ENCODE results near the gene MYO5B. TPM values are rescaled to one million over a fixed set of nuclear protein-coding genes. Genes with fewer than 3 reads are reported as not detected.

MYO5B gene
- total RNA-seq, 1 donor from 2014 or later = not detected

DNA sequence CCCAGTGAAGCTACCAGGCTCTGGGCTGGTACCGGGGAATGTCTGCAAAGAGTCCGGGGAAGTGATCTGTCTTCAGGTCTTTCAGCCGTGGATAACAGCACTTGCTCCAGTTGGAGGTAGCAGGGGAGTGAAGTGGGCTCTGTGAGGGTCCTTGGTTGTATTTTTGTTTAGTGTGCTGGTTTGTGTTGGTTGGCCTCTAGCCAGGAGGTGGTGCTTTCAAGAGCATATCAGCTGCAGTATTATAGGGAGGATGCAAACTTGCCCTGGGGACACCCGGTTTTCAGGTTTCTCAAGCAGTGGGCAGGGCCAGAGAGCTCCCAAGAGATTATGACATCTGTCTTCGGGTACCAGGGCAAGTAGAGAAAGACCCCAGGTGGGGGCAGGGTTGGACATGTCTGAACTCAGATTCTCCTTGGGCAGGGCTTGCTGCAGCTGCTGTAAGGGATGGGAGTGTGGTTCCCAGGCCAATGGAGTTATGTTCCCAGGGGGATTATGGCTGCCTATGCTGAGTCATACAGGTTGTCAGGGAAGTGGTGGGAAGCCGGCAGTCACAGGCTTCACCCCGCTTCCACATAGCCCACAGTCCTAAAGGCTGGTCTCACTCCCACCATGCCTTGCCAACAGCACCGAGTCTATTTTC, 416.0 kb downstream of the MYO5B start:
- Mint-ChIP-seq H3K9me3 (peaks cover 18% of the 10 kb centered on the region), H3K4me3 (ENCODE audit: low read depth) (no peak overlapping the region), H3K27me3 (ENCODE audit: low read depth) (peaks cover 10% of the 10 kb centered on the region), H3K4me1 (ENCODE audit: low read depth) (no peaks in the 10 kb centered on the region), H3K36me3 (ENCODE audit: low read depth) (peaks cover 53% of the 10 kb centered on the region), H3K27ac (no peak overlapping the region)
- DNase-seq (ENCODE audit: low spot score) = no peak
- intact Hi-C loops (cut with micrococcal nuclease) = no loop called here

Other genes with a start within 250 kb of the MYO5B start
- 0.25 and 0.51 TPM in 2 replicates for gene CFAP53, start 71.3 kb upstream of the MYO5B start, total RNA-seq
- gene MBD1, start 86.4 kb upstream of the MYO5B start, total RNA-seq = 78.4 and 79.7 TPM in 2 replicates
- 94.9 and 101 TPM in 2 replicates for gene CXXC1, start 92.5 kb upstream of the MYO5B start, total RNA-seq
- gene SKA1, start 179.9 kb upstream of the MYO5B start, total RNA-seq = 23.5 and 23.6 TPM in 2 replicates